Rectal smooth muscle tissue (tissue), 1 donor: ENCODE results near the gene NAV1.
"Not testable (repeated sequence)": the region's sequence is repeated elsewhere in the genome, so short reads cannot be mapped to it uniquely, and the experiment has no call there.

ENCODE experiments used
- H3K27ac ChIP-seq: one replicate; pipeline ENCODE4 v1.7.0; 2013; ENCODE audit warnings: low read depth, low read length, inconsistent platforms
- H3K27me3 ChIP-seq: one replicate; pipeline ENCODE4 v1.7.0; 2013; ENCODE audit warnings: low read length; ENCODE audit not compliant: control insufficient read depth, insufficient read depth
- H3K36me3 ChIP-seq: one replicate; pipeline ENCODE4 v1.7.0; 2013; ENCODE audit warnings: low read length; ENCODE audit not compliant: control insufficient read depth, insufficient read depth
- H3K4me1 ChIP-seq: one replicate; pipeline ENCODE4 v1.7.0; 2013; ENCODE audit warnings: low read length; ENCODE audit not compliant: control insufficient read depth, insufficient read depth
- H3K4me3 ChIP-seq: one replicate; pipeline ENCODE4 v1.7.0; 2013; ENCODE audit warnings: low read length
- H3K9ac ChIP-seq: one replicate; pipeline ENCODE4 v1.7.0; 2013; ENCODE audit warnings: low read length

The NAV1 gene

DNA sequence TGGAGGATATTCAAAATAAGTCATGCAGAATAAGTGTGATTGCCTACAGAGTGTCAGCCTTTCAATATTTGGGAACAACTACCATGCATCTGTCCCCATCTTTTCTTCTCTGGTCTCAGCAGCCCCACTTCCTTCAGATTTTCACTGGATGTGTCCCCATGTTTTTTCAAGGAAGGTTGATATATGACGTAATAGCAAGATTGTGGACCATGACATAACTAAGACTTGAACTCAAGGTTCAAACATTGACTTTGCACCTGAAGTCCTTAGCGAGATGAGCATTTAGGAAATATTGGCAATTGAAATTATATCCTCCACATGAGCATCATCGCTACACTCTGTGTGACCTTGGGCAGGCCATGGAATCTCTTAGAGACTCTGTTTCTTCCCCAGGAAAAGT is 5.8 kb downstream of the NAV1 start:
- Histone ChIP-seq H3K36me3 (no peaks in the 10 kb centered on the region), H3K4me3 (no peak overlapping the region), H3K4me1 (no peaks in the 10 kb centered on the region), H3K27me3 (no peaks in the 10 kb centered on the region), H3K9ac (no peak overlapping the region), H3K27ac (no peak overlapping the region)

GRCh38 chr1:201545851-201546492 is 7.0 kb downstream of the NAV1 start:
- no peak overlapping the region for H3K27ac ChIP-seq
- no peak overlapping the region for H3K4me3 ChIP-seq
- no peak overlapping the region for H3K9ac ChIP-seq
- no peaks in the 10 kb centered on the region for H3K36me3 ChIP-seq
- no peaks in the 10 kb centered on the region for H3K27me3 ChIP-seq
- no peaks in the 10 kb centered on the region for H3K4me1 ChIP-seq

DNA sequence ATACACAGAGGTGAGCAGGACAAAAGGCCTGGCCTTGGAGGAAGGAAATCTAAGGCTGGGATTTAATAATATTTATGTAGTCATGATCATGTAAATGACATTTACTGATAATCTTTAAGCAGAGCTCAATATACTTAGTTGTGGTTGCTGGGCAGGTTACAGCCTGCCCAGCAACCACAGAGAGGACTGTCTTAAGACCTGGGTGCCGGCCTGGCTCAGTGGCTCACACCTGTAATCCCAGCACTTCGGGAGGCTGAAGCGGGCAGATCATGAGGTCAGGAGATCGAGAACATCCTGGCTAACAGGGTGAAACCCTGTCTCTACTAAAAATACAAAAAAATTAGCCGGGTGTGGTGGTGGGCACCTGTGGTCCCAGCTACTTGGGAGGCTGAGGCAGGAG is 10.6 kb downstream of the NAV1 start:
- not testable (repeated sequence) for H3K36me3 ChIP-seq, H3K4me3 ChIP-seq, H3K27ac ChIP-seq, H3K9ac ChIP-seq, H3K27me3 ChIP-seq
- peaks cover 23% of the 10 kb centered on the region for H3K4me1 ChIP-seq

GRCh38 chr1:201551096-201551495 is 12.2 kb downstream of the NAV1 start:
- Histone ChIP-seq H3K27me3 (no peaks in the 10 kb centered on the region), H3K4me3 (no peak overlapping the region), H3K36me3 (no peaks in the 10 kb centered on the region), H3K9ac (no peak overlapping the region), H3K4me1 (peaks cover 27% of the 10 kb centered on the region), H3K27ac (no peak overlapping the region)

- Histone ChIP-seq H3K27ac (peak overlapping the region; percentile 63), H3K27me3 (no peaks in the 10 kb centered on the region), H3K4me3 (no peak overlapping the region), H3K9ac (no peak overlapping the region), H3K36me3 (no peaks in the 10 kb centered on the region), H3K4me1 (peaks cover 27% of the 10 kb centered on the region)
Measured at GRCh38 chr1:201551877-201552731, 13.2 kb downstream of the NAV1 start.

DNA sequence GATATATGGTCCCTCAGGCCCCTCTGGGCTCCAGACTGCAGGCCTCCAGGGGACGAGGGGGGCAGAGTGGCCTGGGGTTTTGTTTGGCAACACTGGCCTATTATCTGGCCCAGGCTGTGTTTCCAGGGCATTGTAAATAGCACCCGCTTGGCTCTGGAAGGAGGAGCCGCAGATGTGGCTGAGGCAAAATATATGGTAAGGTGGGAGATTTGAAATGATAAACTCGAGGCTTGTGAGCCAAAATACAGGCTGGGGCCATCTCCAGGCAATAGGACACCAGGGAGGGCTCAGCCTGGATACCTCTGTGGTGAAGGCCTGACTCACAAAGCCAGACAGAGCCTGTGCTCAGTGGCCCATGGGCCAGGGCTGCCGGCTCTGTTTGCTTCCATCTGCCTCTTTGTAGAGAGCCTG is 14.0 kb downstream of the NAV1 start:
- no peak overlapping the region for H3K9ac ChIP-seq
- peak overlapping the region; percentile 63 for H3K27ac ChIP-seq

GRCh38 chr1:201553496-201554189 is 14.7 kb downstream of the NAV1 start:
- H3K27ac ChIP-seq: peak overlapping the region; percentile 63
- H3K4me3 ChIP-seq: no peak overlapping the region
- H3K27me3 ChIP-seq: no peaks in the 10 kb centered on the region
- peaks cover 30% of the 10 kb centered on the region for H3K4me1 ChIP-seq
- no peak overlapping the region for H3K9ac ChIP-seq
- no peaks in the 10 kb centered on the region for H3K36me3 ChIP-seq

More for the DNA sequence above, 14.0 kb downstream of the NAV1 start:
- peaks cover 30% of the 10 kb centered on the region for H3K4me1 ChIP-seq
- no peaks in the 10 kb centered on the region for H3K27me3 ChIP-seq
- no peak overlapping the region for H3K4me3 ChIP-seq
- no peaks in the 10 kb centered on the region for H3K36me3 ChIP-seq

GRCh38 chr1:201554190-201554600 is 15.3 kb downstream of the NAV1 start:
- H3K4me1 ChIP-seq: peaks cover 30% of the 10 kb centered on the region
- peak overlapping the region; percentile 63 for H3K27ac ChIP-seq
- H3K27me3 ChIP-seq: no peaks in the 10 kb centered on the region
- H3K9ac ChIP-seq: no peak overlapping the region
- no peak overlapping the region for H3K4me3 ChIP-seq
- H3K36me3 ChIP-seq: no peaks in the 10 kb centered on the region

DNA sequence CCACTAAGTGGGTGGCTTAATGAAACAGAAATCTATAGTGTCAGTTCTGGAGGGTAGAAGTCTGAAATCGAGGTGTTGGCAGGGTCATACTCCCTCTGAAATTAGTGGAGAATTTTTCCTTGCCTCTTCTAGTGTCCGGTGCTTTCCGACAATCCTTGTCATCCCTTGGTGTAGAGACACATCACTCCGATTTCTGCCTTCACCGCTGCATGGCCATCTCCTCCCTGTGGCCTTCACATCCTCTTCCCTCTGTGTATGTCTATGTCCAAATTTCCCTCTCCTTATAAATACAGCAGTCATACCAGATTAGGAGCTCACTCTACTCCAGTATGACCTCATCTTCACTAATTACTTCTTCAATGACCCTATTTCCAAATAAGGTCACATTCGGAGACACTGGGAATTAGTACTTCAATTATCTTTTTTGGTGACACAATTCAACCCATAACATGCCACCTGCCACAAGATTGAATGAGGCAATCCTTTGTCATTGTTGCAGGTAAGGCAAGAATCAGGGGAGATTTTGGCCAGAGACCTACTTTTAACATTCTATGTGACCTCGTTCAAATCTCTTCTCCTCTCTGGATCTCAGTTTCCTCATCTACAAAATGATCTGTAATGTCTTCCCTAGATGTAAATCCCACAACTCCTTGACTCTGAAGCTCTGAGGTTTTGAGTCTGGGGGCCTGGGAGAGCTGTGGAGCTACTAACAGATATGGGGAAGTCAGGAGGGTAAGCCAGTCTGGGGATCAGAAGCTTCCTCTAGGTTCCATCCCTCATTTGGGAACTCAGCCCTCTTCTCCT is 16.1 kb downstream of the NAV1 start:
- H3K4me1 ChIP-seq: peaks cover 33% of the 10 kb centered on the region
- H3K27ac ChIP-seq: no peak overlapping the region
- no peak overlapping the region for H3K9ac ChIP-seq
- no peak overlapping the region for H3K4me3 ChIP-seq
- H3K36me3 ChIP-seq: no peaks in the 10 kb centered on the region
- no peaks in the 10 kb centered on the region for H3K27me3 ChIP-seq

DNA sequence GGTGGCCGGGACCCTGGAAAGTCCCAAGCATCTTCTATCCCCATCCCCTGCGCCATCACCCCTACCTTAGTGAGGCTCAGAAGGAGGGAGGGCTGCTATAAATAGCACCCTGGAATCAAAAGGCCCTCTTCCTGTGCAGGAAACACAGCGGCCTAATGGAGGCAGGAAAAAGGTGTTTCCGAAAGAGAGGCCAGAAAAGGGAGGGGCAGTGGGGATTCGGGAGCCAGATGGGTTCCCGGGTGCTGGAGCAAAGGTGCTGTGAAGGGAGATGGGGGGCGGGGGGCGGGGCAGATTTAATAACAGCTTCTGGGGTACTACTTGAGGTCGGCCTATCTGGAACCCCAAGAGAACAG is 16.6 kb downstream of the NAV1 start:
- Histone ChIP-seq H3K9ac (no peak overlapping the region), H3K36me3 (no peaks in the 10 kb centered on the region), H3K4me3 (no peak overlapping the region), H3K27me3 (no peaks in the 10 kb centered on the region), H3K4me1 (peaks cover 33% of the 10 kb centered on the region), H3K27ac (no peak overlapping the region)

- Histone ChIP-seq H3K9ac (no peak overlapping the region), H3K27me3 (no peaks in the 10 kb centered on the region), H3K4me1 (peaks cover 32% of the 10 kb centered on the region)
Measured at GRCh38 chr1:201556841-201557571, 18.1 kb downstream of the NAV1 start.

More at GRCh38 chr1:201556841-201557571, 18.1 kb downstream of the NAV1 start:
- Histone ChIP-seq H3K36me3 (no peaks in the 10 kb centered on the region), H3K27ac (peak overlapping the region; percentile 6), H3K4me3 (no peak overlapping the region)
